HepG2 (cell line): ENCODE data around the gene CNP. TPM values are rescaled to one million over a fixed set of nuclear protein-coding genes. Genes with fewer than 3 reads are reported as not detected.

Source experiments
- ADNP ChIP-seq: sonication (generic); formaldehyde crosslinking; IDR thresholded peaks from 2 replicates; pipeline ENCODE4 v1.4.0; 2020; ENCODE audit warnings: missing genetic modification reagents
- CC2D1A ChIP-seq: sonication (generic); formaldehyde crosslinking; IDR thresholded peaks from 2 replicates; pipeline ENCODE4 v1.8.1; 2023; ENCODE audit warnings: mild to moderate bottlenecking, missing genetic modification reagents
- DRAP1 ChIP-seq: IDR thresholded peaks from 2 replicates; pipeline ENCODE4 v1.6.1; 2016; ENCODE audit warnings: missing genetic modification reagents, missing compliant biosample characterization
- EP300 ChIP-seq, 3 experiments: sonication (generic) in 1 of 3; formaldehyde crosslinking in 1 of 3; IDR thresholded peaks; 2 replicates each; pipeline versions ENCODE4 v1.5.1 to v1.6.1; 2011 to 2020; ENCODE audit warnings: low read depth in 2 of 3, low read length in 2 of 3, borderline replicate concordance in 1 of 3, improper control_type of control experiment in 1 of 3, mild to moderate bottlenecking in 1 of 3, missing genetic modification reagents in 1 of 3, moderate library complexity in 1 of 3
- FOXO1 ChIP-seq: sonication (generic); formaldehyde crosslinking; IDR thresholded peaks from 2 replicates; pipeline ENCODE4 v1.4.0; 2020; ENCODE audit warnings: missing genetic modification reagents
- GFI1 ChIP-seq: sonication (generic); formaldehyde crosslinking; IDR thresholded peaks from 2 replicates; pipeline ENCODE4 v1.5.0; 2020; ENCODE audit warnings: missing genetic modification reagents, mild to moderate bottlenecking, borderline replicate concordance
- HMGA1 ChIP-seq: sonication (generic); formaldehyde crosslinking; conservative IDR thresholded peaks from 2 replicates; pipeline ENCODE4 v1.4.0; 2020; ENCODE audit warnings: missing genetic modification reagents
- LBX2 ChIP-seq: sonication (generic); formaldehyde crosslinking; IDR thresholded peaks from 2 replicates; pipeline ENCODE4 v1.5.0; 2020; ENCODE audit warnings: missing genetic modification reagents, mild to moderate bottlenecking, borderline replicate concordance
- MLX ChIP-seq: IDR thresholded peaks from 2 replicates; pipeline ENCODE4 v1.6.1; 2016
- ONECUT2 ChIP-seq: sonication (generic); formaldehyde crosslinking; IDR thresholded peaks from 2 replicates; pipeline ENCODE4 v1.4.0; 2020; ENCODE audit warnings: missing genetic modification reagents
- SMAD1 ChIP-seq: sonication (generic); formaldehyde crosslinking; IDR thresholded peaks from 2 replicates; pipeline ENCODE4 v1.4.0; 2020; ENCODE audit warnings: missing genetic modification reagents, low read depth, mild to moderate bottlenecking, borderline replicate concordance
- TCF7 ChIP-seq: sonication (generic); IDR thresholded peaks from 2 replicates; pipeline ENCODE4 v1.6.1; 2016; ENCODE audit warnings: antibody characterized with exemption, low read depth
- TRIM24 ChIP-seq: sonication (generic); formaldehyde crosslinking; IDR thresholded peaks from 2 replicates; pipeline ENCODE4 v1.8.0; 2022; ENCODE audit warnings: mild to moderate bottlenecking, missing genetic modification reagents
- ZGPAT ChIP-seq: IDR thresholded peaks from 2 replicates; pipeline ENCODE4 v1.6.1; 2016; ENCODE audit warnings: mild to moderate bottlenecking
- ZKSCAN8 ChIP-seq: IDR thresholded peaks from 2 replicates; pipeline ENCODE4 v1.6.1; 2016; ENCODE audit warnings: borderline replicate concordance, missing genetic modification reagents, missing compliant biosample characterization
- ZNF574 ChIP-seq: sonication (generic); formaldehyde crosslinking; IDR thresholded peaks from 2 replicates; pipeline ENCODE4 v1.4.0; 2020; ENCODE audit warnings: missing genetic modification reagents
- ZNF577 ChIP-seq: sonication (generic); formaldehyde crosslinking; IDR thresholded peaks from 2 replicates; pipeline ENCODE4 v1.4.0; 2020; ENCODE audit warnings: mild to moderate bottlenecking, low read depth, missing genetic modification reagents, borderline replicate concordance
- ZNF580 ChIP-seq: IDR thresholded peaks from 2 replicates; pipeline ENCODE4 v1.6.1; 2016; ENCODE audit warnings: low read depth, borderline replicate concordance
- ZNF614 ChIP-seq: IDR thresholded peaks from 2 replicates; pipeline ENCODE4 v1.6.1; 2018; ENCODE audit warnings: missing biosample characterization, missing genetic modification reagents, inconsistent platforms, borderline replicate concordance
- ZNF780A ChIP-seq: sonication (generic); formaldehyde crosslinking; IDR thresholded peaks from 2 replicates; pipeline ENCODE4 v1.8.0; 2022; ENCODE audit warnings: mild to moderate bottlenecking, missing genetic modification reagents, moderate library complexity
- polyA plus RNA-seq, 8 experiments: library from polyadenylated mRNA; depleted of rRNA in 3 of 8; stranded (reverse) in 7 of 8; unstranded in 1 of 8; fragments of >200 nt; fragmentation: Illumina TruSeq in 4 of 8; extraction: Trizol in 4 of 8; gene quantifications; 2 replicates each; pipeline versions ENCODE4 v1.2.1 to v1.2.3, GENCODE V29; 2011 to 2016; ENCODE audit warnings: low read depth in 4 of 8, missing spikeins in 1 of 8, mixed read lengths in 1 of 8; ENCODE audit not compliant: insufficient read depth in 1 of 8
- total RNA-seq, 5 experiments: library from RNA; depleted of rRNA; stranded (reverse); fragments of >200 nt; fragmentation: Illumina TruSeq; extraction: Trizol; gene quantifications; 2 replicates each; pipeline ENCODE4 v1.2.3, GENCODE V29; 2016; ENCODE audit warnings: low read depth in 1 of 5

CNP gene
- total and polyA plus RNA-seq, 2 of the 13 experiments (the other 11 are each of a cell fraction or from before 2014, with no cell fraction given): 97.2 to 161 TPM

GRCh38 chr17:41966463-41967140, at the start of gene CNP (continued):
- TF ChIP-seq FOXO1 (CRISPR knock-in tag) (peak; percentile 61; the same call in 1 of the 2 replicates), TCF7 (no peak), TRIM24 (CRISPR knock-in tag) (no peak), ADNP (CRISPR knock-in tag) (no peak), MLX (CRISPR knock-in tag) (no peak), ZNF580 (CRISPR knock-in tag) (0 out of 2 replicates have a peak, but pooled peaks have one; percentile 5), ONECUT2 (CRISPR knock-in tag) (no peak), GFI1 (CRISPR knock-in tag) (no peak), ZNF614 (CRISPR knock-in tag) (no peak), SMAD1 (no peak; the same call in 1 of the 2 replicates), ZNF780A (CRISPR knock-in tag) (peak; percentile 85), EP300 (IDR thresholded peaks at IDR 0.05; ENCODE audit: low read depth in 2 of 2, low read length in 2 of 2) (0 out of 4 replicates have a peak, but pooled peaks have one; percentile 22 to 33), EP300 (CRISPR knock-in tag; IDR thresholded peaks at IDR 0.05; ENCODE audit: borderline replicate concordance) (peak; percentile 30; the same call in 1 of the 2 replicates), ZNF574 (peak; percentile 94), HMGA1 (CRISPR knock-in tag) (no peak), CC2D1A (0 out of 2 replicates have a peak, but pooled peaks have one; percentile 11), ZKSCAN8 (CRISPR knock-in tag) (peak; percentile 10; the same call in 1 of the 2 replicates), ZNF577 (no peak), DRAP1 (CRISPR knock-in tag) (peak; percentile 97), ZGPAT (CRISPR knock-in tag) (peak; percentile 82; the same call in 1 of the 2 replicates), LBX2 (CRISPR knock-in tag) (0 out of 2 replicates have a peak, but pooled peaks have one; percentile 8)
